ENCODE data around the gene BHLHE40.

Gene BHLHE40

GRCh38 chr3:5022187-5022965 is 43.1 kb downstream of the BHLHE40 start:
- no peak for TF ChIP-seq CTCF (IDR thresholded peaks at IDR 0.05; ENCODE audit: insufficient read depth, missing control alignments)
- FAIRE-seq = no peak
- no peak for DNase-seq (ENCODE audit: insufficient read length, low spot score)

- no peak for TF ChIP-seq CTCF (IDR thresholded peaks at IDR 0.05; ENCODE audit: insufficient read depth, missing control alignments)
- DNase-seq (ENCODE audit: insufficient read length, low spot score) (no peak), FAIRE-seq (no peak)
Observed at GRCh38 chr3:5022966-5023776, 43.9 kb downstream of the BHLHE40 start.

- no peak for TF ChIP-seq CTCF (IDR thresholded peaks at IDR 0.05; ENCODE audit: insufficient read depth, missing control alignments)
- no peak for FAIRE-seq
- DNase-seq (ENCODE audit: insufficient read length, low spot score) = no peak
Observed at GRCh38 chr3:5023777-5024346, 44.6 kb downstream of the BHLHE40 start.

GRCh38 chr3:5026046-5026362 is 46.8 kb downstream of the BHLHE40 start:
- no peak for TF ChIP-seq CTCF (IDR thresholded peaks at IDR 0.05; ENCODE audit: insufficient read depth, missing control alignments)
- FAIRE-seq (no peak), DNase-seq (ENCODE audit: insufficient read length, low spot score) (no peak)

- no peak for TF ChIP-seq CTCF (IDR thresholded peaks at IDR 0.05; ENCODE audit: insufficient read depth, missing control alignments)
- no peak for FAIRE-seq
- no peak for DNase-seq (ENCODE audit: insufficient read length, low spot score)
Observed at GRCh38 chr3:5029715-5030114, 50.5 kb downstream of the BHLHE40 start.

- no peak for DNase-seq (ENCODE audit: insufficient read length, low spot score)
- TF ChIP-seq CTCF (IDR thresholded peaks at IDR 0.05; ENCODE audit: insufficient read depth, missing control alignments) = no peak
- no peak for FAIRE-seq
Observed at GRCh38 chr3:5030152-5030551, 50.9 kb downstream of the BHLHE40 start.
